Measurements from ENCODE around the gene AOC3. TPM values are rescaled to one million over a fixed set of nuclear protein-coding genes. Genes with fewer than 3 reads are reported as not detected.

The AOC3 gene
- total and polyA plus RNA-seq, 2 of the 8 experiments (the other 6 are each of a cell fraction or from before 2014, with no cell fraction given), result 2.5 to 2.7 TPM

GRCh38 chr17:42886283-42887176 lies 35.5 kb downstream of the AOC3 start:
- CTCF ChIA-PET (ENCODE audit: partially characterized antibody), result interaction anchor here (0.6 to 2.7 kb wide), 5 partner anchors 8 to 51 kb away, joined by 3 to 9 read pairs (median 4); partner anchors contain the start of gene AOC2
- TF ChIP-seq KDM4A (IDR thresholded peaks at IDR 0.05; ENCODE audit: low read depth, low read length, severe bottlenecking) (no peak), CREB1 (IDR thresholded peaks at IDR 0.05) (no peak), NRF1 (IDR thresholded peaks at IDR 0.05; ENCODE audit: low read depth, low read length) (no peak), RNF2 (IDR thresholded peaks at IDR 0.05; ENCODE audit: borderline replicate concordance, low read depth, low read length, missing control alignments, poor library complexity, severe bottlenecking) (no peak), KDM5A (IDR thresholded peaks at IDR 0.05; ENCODE audit: low read length) (no peak), FOSL1 (IDR thresholded peaks at IDR 0.05; ENCODE audit: insufficient read depth, low read depth, low read length) (no peak), PHF8 (conservative IDR thresholded peaks at IDR 0.05; ENCODE audit: low read depth, low read length) (no peak), NANOG (IDR thresholded peaks at IDR 0.05; ENCODE audit: insufficient read depth, low read depth, low read length, poor library complexity, severe bottlenecking) (no peak), BACH1 (IDR thresholded peaks at IDR 0.05; ENCODE audit: low read length) (no peak)

More at GRCh38 chr17:42886283-42887176, 35.5 kb downstream of the AOC3 start:
- Histone ChIP-seq H2BK20ac (ENCODE audit: low read length) (no peak overlapping the region), H4K5ac (ENCODE audit: insufficient read length, low read depth, low read length) (no peak overlapping the region), H3K23ac (ENCODE audit: insufficient read length) (no peak overlapping the region), H3K23me2 (ENCODE audit: low read depth, low read length) (0 out of 2 replicates have a peak, but pooled peaks cover 2% of the 10 kb centered on the region), H3K4me3 (ENCODE audit: extremely low read depth in 1 of 4, insufficient read depth in 2 of 4, low read depth in 3 of 4, low read length in 4 of 4) (no peak overlapping the region), H3K4ac (replicated peaks; ENCODE audit: insufficient read length, low read depth, low read length) (no peak overlapping the region), H3K56ac (replicated peaks; ENCODE audit: insufficient read length, low read depth, low read length) (no peak overlapping the region), H2BK12ac (ENCODE audit: low read depth, low read length) (no peak overlapping the region; the same call in 1 of the 2 replicates), H2BK5ac (ENCODE audit: low read depth, low read length) (no peak overlapping the region), H3K27ac (ENCODE audit: low read depth, low read length) (no peak overlapping the region), H3K79me1 (ENCODE audit: low read depth, low read length) (no peaks in the 10 kb centered on the region), H2BK15ac (ENCODE audit: low read length) (no peak overlapping the region), H4K20me1 (replicated peaks in 1 of 2; ENCODE audit: control insufficient read depth in 1 of 2, insufficient read depth in 2 of 2, low read length in 2 of 2) (no peaks in the 10 kb centered on the region), H2BK120ac (replicated peaks; ENCODE audit: low read depth, low read length) (no peak overlapping the region), H3K79me2 (ENCODE audit: control insufficient read depth in 1 of 2, insufficient read depth in 2 of 2, low read length in 2 of 2) (no peaks in the 10 kb centered on the region), H3K14ac (ENCODE audit: insufficient read length) (no peak overlapping the region), H3K4me1 (replicated peaks in 1 of 4; ENCODE audit: control insufficient read depth in 3 of 4, insufficient read depth in 4 of 4, low read length in 3 of 4) (peaks cover 0 to 5% (median 1%) of the 10 kb centered on the region in 4 experiments; a peak in 1 of 7 replicates), H3K9ac (replicated peaks in 1 of 4; ENCODE audit: extremely low read depth in 1 of 4, low read depth in 3 of 4, low read length in 3 of 4) (no peak overlapping the region), H2AFZ (ENCODE audit: low read length) (no peak overlapping the region), H4K91ac (replicated peaks; ENCODE audit: insufficient read length, low read length) (no peak overlapping the region), H4K8ac (ENCODE audit: extremely low read depth, insufficient read depth, low read length) (no peak overlapping the region), H3K18ac (ENCODE audit: extremely low read depth, low read length) (no peak overlapping the region), H2AK5ac (ENCODE audit: low read depth, low read length) (0 out of 2 replicates have a peak overlapping the region, but pooled peaks have one; percentile 8), H3K27me3 (replicated peaks in 1 of 4; ENCODE audit: control insufficient read depth in 3 of 4, extremely low read depth in 1 of 4, insufficient read depth in 3 of 4, low read length in 3 of 4) (no peaks in the 10 kb centered on the region), H3K9me3 (ENCODE audit: insufficient read depth in 2 of 2, low read depth in 1 of 2, low read length in 1 of 2) (no peaks in the 10 kb centered on the region), H3K4me2 (ENCODE audit: insufficient read depth in 1 of 2, low read depth in 2 of 2, low read length in 2 of 2) (no peak overlapping the region), H3K36me3 (ENCODE audit: control insufficient read depth in 2 of 4, insufficient read depth in 4 of 4, low read length in 3 of 4) (no peaks in the 10 kb centered on the region)
- FAIRE-seq (no peak), DNase-seq (ENCODE audit: low read depth in 1 of 2, low spot score in 2 of 2) (no peak)
- 85% methylated on average over 15 of the region's 15 CpGs; no CpG with 5 or more reads in 1 of the 2 experiments for WGBS, 2 experiments (ENCODE audit: extremely low coverage in 1 of 2, insufficient coverage in 1 of 2, insufficient read length in 1 of 2, insufficient replicate concordance in 2 of 2, low coverage in 1 of 2, low lambda C conversion rate in 2 of 2, missing lambda C conversion rate in 1 of 2)
- POLR2A ChIA-PET (ENCODE audit: partially characterized antibody), result interaction anchor here (1.0 to 1.2 kb wide), 2 partner anchors 42 to 103 kb away, joined by 3 read pairs; partner anchors contain the start of gene AOC2

All from H1 (cell line).